GM12872 (cell line): ENCODE results near the gene SERINC3.

ENCODE experiments used
- TF ChIP-seq, protein P1 (sequence below): IDR thresholded peaks from 3 replicates; pipeline ENCODE4 v1.5.1; 2011; ENCODE audit warnings: low read depth, mild to moderate bottlenecking, low read length, moderate library complexity; ENCODE audit not compliant: insufficient read depth

Gene SERINC3

DNA sequence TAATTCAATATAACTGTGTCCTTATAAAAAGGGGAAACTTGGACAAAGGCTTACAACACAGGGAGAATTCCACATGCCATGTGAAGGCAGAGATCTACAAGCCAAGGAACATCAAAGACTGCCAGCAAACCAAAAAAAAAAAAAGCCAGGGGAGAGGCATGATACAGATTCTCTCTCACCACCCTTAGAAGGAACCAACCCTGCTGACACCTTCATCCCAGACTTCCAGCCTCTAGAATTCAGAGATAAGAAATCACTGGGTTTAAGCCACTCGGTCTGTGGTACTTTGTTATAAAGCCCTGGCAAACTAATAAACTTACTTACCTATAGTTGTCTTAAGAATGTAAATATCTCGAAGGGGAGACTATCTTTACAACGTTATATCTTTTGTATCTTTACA is 4.4 kb downstream of the SERINC3 start:
- TF ChIP-seq, protein P1, sequence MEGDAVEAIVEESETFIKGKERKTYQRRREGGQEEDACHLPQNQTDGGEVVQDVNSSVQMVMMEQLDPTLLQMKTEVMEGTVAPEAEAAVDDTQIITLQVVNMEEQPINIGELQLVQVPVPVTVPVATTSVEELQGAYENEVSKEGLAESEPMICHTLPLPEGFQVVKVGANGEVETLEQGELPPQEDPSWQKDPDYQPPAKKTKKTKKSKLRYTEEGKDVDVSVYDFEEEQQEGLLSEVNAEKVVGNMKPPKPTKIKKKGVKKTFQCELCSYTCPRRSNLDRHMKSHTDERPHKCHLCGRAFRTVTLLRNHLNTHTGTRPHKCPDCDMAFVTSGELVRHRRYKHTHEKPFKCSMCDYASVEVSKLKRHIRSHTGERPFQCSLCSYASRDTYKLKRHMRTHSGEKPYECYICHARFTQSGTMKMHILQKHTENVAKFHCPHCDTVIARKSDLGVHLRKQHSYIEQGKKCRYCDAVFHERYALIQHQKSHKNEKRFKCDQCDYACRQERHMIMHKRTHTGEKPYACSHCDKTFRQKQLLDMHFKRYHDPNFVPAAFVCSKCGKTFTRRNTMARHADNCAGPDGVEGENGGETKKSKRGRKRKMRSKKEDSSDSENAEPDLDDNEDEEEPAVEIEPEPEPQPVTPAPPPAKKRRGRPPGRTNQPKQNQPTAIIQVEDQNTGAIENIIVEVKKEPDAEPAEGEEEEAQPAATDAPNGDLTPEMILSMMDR: no peak

DNA sequence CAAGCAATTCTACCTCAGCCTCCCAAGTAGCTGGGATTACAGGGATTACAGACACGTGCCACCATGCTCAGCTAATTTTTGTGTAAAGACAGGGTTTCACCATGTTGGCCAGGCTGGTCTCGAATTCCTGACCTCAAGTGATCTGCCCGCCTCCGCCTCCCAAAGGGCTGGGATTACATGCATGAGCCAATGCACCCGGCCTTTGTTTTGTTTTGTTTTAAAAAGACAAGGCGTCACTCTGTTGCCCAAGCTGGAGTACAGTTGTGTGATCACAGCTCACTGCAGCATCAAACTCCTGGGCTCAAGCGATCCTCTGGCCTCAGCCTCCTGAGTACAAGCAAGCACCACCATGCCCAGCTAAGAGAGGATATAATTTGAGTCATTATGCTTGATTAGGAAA is 5.4 kb downstream of the SERINC3 start:
- TF ChIP-seq, protein P1: no peak

DNA sequence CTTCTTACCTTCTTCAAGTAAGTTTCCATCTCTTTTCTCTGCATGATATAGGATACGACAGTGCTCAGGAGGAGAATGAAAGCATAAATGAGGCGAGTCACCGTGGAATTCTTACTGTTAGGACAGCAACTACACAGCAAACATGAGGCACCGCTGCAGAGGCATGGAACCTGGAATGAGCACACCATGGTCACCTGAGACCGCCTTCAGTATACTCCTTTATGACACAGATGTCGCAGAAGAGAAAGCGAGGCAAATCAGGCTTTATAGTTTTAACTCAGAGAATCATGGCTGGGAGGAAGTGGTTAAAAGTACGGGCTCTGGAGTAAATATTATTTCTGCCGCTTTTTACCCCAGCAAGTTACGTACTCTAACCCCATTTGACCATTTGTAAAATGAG is 8.0 kb downstream of the SERINC3 start:
- TF ChIP-seq, protein P1: no peak

DNA sequence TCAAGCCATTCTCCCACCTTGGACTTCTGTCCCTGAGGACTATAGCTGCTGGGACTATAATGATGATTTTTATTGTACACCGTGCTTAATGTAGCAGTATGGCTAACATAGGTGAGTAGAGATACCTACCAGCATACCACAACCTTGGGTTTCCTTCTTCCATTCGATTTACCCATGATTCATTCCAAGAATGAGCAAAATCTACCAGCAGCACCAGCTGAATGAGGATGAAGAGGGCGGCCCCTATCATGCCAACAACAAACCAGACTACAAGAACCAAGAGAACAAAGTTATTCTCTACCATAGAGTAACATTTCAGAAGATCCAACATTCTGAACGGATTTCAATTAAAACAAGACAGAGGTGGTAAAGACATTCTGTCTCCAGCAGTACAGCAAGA is 12.1 kb downstream of the SERINC3 start:
- TF ChIP-seq, protein P1: no peak

DNA sequence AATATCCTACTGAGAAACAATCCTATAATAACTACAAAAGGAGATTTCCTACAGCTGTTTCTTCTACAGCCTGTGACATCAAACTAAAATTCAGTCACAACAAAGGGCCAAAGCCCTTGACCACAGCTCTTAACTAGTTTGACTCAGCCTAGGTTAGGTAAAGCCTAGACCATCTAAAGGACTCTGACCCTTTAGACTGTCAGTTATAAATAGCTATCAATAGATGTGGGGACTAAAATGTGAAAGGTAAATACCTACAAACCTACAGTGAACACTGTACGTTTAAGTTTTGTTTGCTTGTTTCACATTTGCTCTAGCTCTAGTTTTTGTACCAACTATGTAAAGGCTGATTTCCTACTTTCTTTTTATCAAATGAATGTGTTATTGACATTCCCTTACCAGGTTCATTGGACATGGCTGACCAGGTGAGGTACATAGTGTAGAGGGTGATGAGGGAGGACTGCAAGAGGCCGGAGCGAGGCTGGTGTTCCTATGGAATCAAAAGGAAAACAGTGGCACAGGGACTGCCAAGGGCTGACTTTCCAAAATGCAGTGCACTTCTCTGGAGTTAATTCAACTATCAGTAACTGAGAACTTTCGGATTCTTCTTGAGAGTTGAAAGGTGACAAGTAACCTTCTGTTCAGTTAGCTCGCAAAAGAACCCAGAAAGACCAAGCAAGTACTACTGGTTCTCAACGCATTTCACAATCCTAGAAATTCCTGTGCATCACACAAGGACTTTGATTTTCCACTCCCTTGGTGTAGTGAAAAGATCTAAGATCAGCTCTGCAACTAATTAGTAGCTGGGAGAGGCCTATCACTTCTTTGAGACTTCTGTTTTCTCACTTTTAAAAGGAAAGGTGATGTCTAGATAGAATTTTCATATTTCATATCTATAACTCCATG is 17.2 kb downstream of the SERINC3 start:
- TF ChIP-seq, protein P1: no peak

DNA sequence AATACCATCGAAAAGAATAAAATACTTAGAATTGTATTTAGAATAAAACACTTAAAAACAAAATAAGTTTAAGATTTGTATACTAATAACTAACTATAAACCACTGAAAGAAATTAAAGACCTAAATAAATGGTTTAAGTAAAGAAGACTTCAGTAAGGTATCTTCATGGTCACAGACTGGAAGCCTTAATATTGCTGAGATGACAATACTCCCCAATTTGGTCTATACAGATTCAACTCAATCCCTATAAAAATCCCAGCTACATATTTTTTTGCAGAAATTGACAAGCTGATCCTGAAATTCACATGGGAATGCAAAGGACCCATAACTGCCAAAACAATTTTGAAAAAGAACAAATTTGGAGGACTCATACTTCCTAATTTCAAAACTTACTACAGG is 18.9 kb downstream of the SERINC3 start:
- TF ChIP-seq, protein P1: no peak

DNA sequence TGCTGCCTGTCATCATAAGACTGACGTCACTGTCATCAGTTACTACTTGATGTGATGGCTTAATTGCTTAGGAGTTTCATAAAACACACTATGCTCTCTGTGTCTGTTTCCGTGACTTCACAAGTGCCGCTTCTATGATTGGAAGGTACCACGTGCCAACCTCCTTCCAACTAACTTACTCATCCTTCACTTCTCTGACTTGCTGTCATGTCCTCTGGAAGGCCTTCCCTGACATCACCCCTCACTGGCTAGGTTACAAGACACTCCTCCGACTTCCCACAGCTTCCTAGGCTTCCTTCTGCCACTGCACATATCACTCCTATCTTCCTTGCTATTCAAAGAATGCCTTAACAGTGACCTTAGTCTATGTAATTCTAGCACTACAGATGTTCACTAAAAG is 20.4 kb downstream of the SERINC3 start:
- TF ChIP-seq, protein P1: no peak
